NCI-H748 treated with DMSO at 0.1 percent for 48 hours (cell line): ENCODE results near the gene NFKBIL1.

Experiments used
- DNase-seq: peaks from one replicate; lab custom pipeline; 2025; lab: John Stamatoyannopoulos, UW

The NFKBIL1 gene

GRCh38 chr6:31559958-31560696, 12.7 kb downstream of the NFKBIL1 start:
- no peak for DNase-seq

GRCh38 chr6:31560697-31561058, 13.3 kb downstream of the NFKBIL1 start:
- no peak for DNase-seq

GRCh38 chr6:31567531-31568370, 20.3 kb downstream of the NFKBIL1 start:
- no peak for DNase-seq

GRCh38 chr6:31568537-31568961, 21.1 kb downstream of the NFKBIL1 start:
- DNase-seq, result no peak

- no peak for DNase-seq
Measured at GRCh38 chr6:31569861-31570536, 22.6 kb downstream of the NFKBIL1 start.

- no peak for DNase-seq
Measured at GRCh38 chr6:31572041-31572911, 24.9 kb downstream of the NFKBIL1 start, which contains the start of gene LTA. TSS of gene LTA (plus strand) at chr6:31572289. CDS start at chr6:31572743, 454 bp downstream.

- no peak for DNase-seq
Measured at GRCh38 chr6:31573239-31574105, 26.1 kb downstream of the NFKBIL1 start.

- DNase-seq, result no peak
Measured at GRCh38 chr6:31574106-31575061, 27.0 kb downstream of the NFKBIL1 start.

- DNase-seq, result no peak
Measured at GRCh38 chr6:31575335-31575901, 28.0 kb downstream of the NFKBIL1 start, which contains the start of gene TNF. TSS of gene TNF (plus strand) at chr6:31575565. CDS start at chr6:31575742, 177 bp downstream.

- DNase-seq, result no peak
Measured at GRCh38 chr6:31575952-31576685, 28.7 kb downstream of the NFKBIL1 start.

GRCh38 chr6:31576897-31577578, 29.6 kb downstream of the NFKBIL1 start:
- DNase-seq, result no peak

- no peak for DNase-seq
Measured at GRCh38 chr6:31577579-31577966, 30.2 kb downstream of the NFKBIL1 start.

- no peak for DNase-seq
Measured at GRCh38 chr6:31578184-31579118, 31.0 kb downstream of the NFKBIL1 start.

- DNase-seq, result no peak
Measured at GRCh38 chr6:31579119-31579505, 31.7 kb downstream of the NFKBIL1 start.

GRCh38 chr6:31579546-31580437, 32.4 kb downstream of the NFKBIL1 start:
- no peak for DNase-seq

GRCh38 chr6:31580438-31580740, 33.0 kb downstream of the NFKBIL1 start:
- DNase-seq, result no peak
